ENCODE results near the gene BIRC7. TPM values are rescaled to one million over a fixed set of nuclear protein-coding genes. Genes with fewer than 3 reads are reported as not detected.

The BIRC7 gene
- total RNA-seq, 1 donor from 2014 or later = 15.5 TPM

DNA sequence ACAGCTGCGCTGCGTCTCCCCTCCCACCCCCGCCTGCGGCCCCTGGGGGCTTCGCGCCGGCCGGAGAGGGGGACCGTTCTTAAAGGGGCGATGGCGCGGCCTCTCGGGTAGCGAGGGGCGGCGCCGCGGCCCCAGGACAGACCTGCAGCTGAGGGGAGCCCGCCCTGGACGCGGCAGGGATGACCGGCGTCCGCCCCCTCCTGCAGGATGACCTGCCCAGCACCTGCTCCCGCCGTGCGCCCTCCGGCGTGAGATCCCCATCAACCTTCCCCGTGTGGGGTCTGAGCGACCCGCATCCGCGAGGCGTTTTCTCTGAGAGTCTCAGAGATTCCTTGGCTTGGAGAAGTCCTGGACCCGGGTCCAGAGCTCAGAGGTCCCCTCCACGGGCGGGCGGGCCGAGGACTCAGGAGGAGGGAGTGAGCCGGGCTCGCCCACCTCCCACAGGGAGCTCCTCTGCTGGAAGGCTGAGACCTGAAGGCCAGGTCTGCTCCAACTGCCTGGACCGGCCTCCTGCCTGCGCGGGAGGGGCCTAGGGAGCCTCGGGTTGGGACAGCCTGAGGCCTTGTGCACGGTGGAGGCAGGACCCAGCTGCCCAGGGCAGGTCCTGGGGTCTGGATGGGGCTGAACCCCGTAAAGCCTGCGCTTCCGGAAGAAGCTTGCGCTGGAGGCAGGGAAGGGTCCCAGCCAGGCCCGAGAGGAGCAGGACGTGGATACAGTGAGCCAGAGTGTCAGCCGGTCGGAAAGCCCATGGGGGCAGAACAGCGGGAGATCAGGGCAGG lies 19.1 kb downstream of the BIRC7 start:
- H3K27me3 ChIP-seq = peaks cover 71% of the 10 kb centered on the region
- no peak overlapping the region for H3K4me3 ChIP-seq
- TF ChIP-seq, protein P1, sequence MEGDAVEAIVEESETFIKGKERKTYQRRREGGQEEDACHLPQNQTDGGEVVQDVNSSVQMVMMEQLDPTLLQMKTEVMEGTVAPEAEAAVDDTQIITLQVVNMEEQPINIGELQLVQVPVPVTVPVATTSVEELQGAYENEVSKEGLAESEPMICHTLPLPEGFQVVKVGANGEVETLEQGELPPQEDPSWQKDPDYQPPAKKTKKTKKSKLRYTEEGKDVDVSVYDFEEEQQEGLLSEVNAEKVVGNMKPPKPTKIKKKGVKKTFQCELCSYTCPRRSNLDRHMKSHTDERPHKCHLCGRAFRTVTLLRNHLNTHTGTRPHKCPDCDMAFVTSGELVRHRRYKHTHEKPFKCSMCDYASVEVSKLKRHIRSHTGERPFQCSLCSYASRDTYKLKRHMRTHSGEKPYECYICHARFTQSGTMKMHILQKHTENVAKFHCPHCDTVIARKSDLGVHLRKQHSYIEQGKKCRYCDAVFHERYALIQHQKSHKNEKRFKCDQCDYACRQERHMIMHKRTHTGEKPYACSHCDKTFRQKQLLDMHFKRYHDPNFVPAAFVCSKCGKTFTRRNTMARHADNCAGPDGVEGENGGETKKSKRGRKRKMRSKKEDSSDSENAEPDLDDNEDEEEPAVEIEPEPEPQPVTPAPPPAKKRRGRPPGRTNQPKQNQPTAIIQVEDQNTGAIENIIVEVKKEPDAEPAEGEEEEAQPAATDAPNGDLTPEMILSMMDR (IDR thresholded peaks at IDR 0.05) = no peak
- H3K9me3 ChIP-seq = no peaks in the 10 kb centered on the region
- ATAC-seq (no peak), DNase-seq (no peak)
- H3K27ac ChIP-seq = no peak overlapping the region
- H3K36me3 ChIP-seq = no peaks in the 10 kb centered on the region
- intact Hi-C loops (cut with DNase I) = no loop called here
- peaks cover 6% of the 10 kb centered on the region for H3K4me1 ChIP-seq

DNA sequence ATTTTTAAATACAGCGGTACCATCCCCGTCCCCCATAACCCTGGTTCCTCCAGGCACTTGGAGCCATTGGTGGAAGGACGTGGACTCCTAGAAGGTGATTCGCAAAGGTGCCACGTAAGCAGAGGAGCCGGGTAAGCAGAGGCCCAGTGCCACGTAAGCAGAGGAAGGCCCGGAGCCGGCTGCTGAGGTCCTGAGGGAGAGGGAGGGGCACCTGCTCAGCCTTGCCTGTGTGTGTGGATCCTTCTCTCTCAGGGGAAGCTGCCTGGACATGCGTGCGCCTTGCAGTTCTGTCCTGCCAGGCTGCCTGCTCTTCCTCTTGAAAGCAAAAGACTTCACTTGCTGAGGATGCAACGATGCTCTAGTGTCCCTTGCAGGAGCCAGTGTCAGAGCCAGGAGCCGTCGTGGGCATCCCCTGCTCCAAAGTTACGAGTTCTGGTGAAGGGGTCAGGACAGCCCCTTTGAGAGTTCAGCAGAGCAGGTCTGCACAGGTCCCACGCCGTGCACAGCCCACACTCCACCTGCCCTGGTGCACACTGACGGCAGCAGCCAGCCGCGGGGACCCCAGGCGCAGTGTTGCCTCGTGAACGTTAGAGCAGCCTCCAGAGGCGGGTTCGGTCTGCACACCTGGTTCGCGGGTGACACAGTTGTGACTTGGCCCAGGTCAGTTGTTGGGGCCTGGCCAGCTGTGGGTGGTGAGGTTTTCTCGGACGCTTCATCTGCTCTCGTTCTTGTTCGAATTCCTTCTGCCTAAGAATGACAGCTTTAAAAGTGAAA lies 20.4 kb downstream of the BIRC7 start:
- DNase-seq = no peak
- H3K36me3 ChIP-seq = no peaks in the 10 kb centered on the region
- no peak overlapping the region for H3K27ac ChIP-seq
- intact Hi-C loops (cut with DNase I) = no loop called here
- TF ChIP-seq, protein P1 (IDR thresholded peaks at IDR 0.05) = no peak
- H3K27me3 ChIP-seq = peaks cover 77% of the 10 kb centered on the region
- no peak for ATAC-seq
- H3K9me3 ChIP-seq = no peaks in the 10 kb centered on the region
- H3K4me1 ChIP-seq = peaks cover 6% of the 10 kb centered on the region
- no peak overlapping the region for H3K4me3 ChIP-seq

DNA sequence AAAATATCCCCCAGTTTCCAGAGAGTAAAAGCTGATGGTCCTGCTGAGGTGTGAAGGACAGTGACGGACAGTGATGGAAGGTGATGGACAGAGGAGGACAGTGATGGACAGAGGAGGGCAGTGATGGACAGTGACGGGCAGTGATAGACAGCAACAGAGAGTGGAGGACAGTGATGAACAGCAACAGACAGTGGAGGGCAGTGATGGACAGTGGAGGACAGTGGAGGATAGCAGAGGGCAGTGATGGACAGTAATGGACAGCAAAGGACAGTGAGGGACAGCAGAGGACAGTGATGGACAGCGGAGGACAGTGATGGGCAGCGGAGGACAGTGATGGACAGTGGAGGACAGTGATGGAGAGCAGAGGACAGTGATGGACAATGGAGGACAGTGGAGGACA lies 21.2 kb downstream of the BIRC7 start:
- Histone ChIP-seq H3K4me3 (no peak overlapping the region), H3K4me1 (peaks cover 6% of the 10 kb centered on the region), H3K27ac (no peak overlapping the region), H3K9me3 (no peaks in the 10 kb centered on the region), H3K27me3 (peaks cover 81% of the 10 kb centered on the region), H3K36me3 (no peaks in the 10 kb centered on the region)
- DNase-seq = no peak
- TF ChIP-seq, protein P1 (IDR thresholded peaks at IDR 0.05) = no peak
- ATAC-seq = no peak
- intact Hi-C loops (cut with DNase I) = no loop called here

DNA sequence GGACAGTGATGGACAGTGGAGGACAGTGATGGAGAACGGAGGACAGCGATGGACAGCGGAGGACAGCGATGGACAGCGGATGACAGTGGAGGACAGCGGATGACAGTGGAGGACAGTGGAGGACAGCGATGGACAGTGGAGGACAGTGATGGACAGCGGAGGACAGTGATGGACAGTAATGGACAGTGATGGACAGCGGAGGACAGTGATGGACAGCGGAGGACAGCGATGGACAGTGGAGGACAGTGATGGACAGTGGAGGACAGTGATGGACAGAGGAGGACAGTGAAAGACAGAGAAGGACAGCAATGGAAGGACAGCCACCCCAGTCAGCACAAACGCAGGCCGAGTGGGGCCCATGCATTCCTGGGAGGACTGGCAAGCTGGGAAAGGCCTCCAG lies 21.9 kb downstream of the BIRC7 start:
- ATAC-seq (no peak), DNase-seq (no peak)
- Histone ChIP-seq H3K27me3 (peaks cover 78% of the 10 kb centered on the region), H3K4me1 (peaks cover 6% of the 10 kb centered on the region), H3K36me3 (no peaks in the 10 kb centered on the region), H3K4me3 (no peak overlapping the region), H3K27ac (no peak overlapping the region), H3K9me3 (no peaks in the 10 kb centered on the region)
- intact Hi-C loops (cut with DNase I) = no loop called here
- TF ChIP-seq, protein P1 (IDR thresholded peaks at IDR 0.05) = no peak

DNA sequence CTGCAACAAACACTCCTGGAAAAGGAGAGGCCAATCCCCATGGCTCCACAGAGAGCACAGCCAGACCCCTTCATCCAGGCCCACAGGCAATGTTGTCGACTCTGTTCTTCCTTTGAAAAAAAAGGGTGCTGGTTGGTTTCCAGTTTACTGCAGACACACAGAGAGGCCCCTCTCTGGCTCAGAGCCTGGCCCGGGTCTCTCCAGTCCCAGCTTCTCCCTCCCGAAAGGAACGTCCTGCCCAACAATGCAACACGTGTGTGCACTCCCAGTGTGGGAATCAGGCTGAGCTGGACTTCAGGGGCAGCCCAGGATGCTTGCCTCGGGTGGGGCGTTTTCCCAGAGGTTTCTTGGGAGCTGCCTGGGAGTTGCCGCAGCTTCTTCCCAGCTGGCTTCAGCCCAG lies 23.1 kb downstream of the BIRC7 start:
- H3K27me3 ChIP-seq = peaks cover 70% of the 10 kb centered on the region
- no peaks in the 10 kb centered on the region for H3K36me3 ChIP-seq
- DNase-seq = no peak
- no peak overlapping the region for H3K4me3 ChIP-seq
- TF ChIP-seq, protein P1 (IDR thresholded peaks at IDR 0.05) = no peak
- no peaks in the 10 kb centered on the region for H3K9me3 ChIP-seq
- H3K27ac ChIP-seq = no peak overlapping the region
- ATAC-seq = no peak
- H3K4me1 ChIP-seq = no peaks in the 10 kb centered on the region
- intact Hi-C loops (cut with DNase I) = no loop called here
